NK-92 (cell line): ENCODE data around the gene STK11IP.

Experiments used
- DNase-seq: peaks from one replicate; lab custom pipeline; 2025; ENCODE audit not compliant: unreplicated experiment; lab: John Stamatoyannopoulos, UW

The STK11IP gene

GRCh38 chr2:219576505-219577388 lies 20.9 kb upstream of the STK11IP start:
- DNase-seq, result no peak

GRCh38 chr2:219578811-219579613 lies 18.6 kb upstream of the STK11IP start:
- DNase-seq, result no peak

GRCh38 chr2:219581346-219581745 lies 16.3 kb upstream of the STK11IP start:
- no peak for DNase-seq

GRCh38 chr2:219591091-219591490 lies 6.6 kb upstream of the STK11IP start:
- no peak for DNase-seq

GRCh38 chr2:219592736-219593135 lies 4.9 kb upstream of the STK11IP start:
- no peak for DNase-seq

GRCh38 chr2:219593154-219593553 lies 4.5 kb upstream of the STK11IP start:
- DNase-seq, result no peak

- DNase-seq, result no peak
Observed at GRCh38 chr2:219595256-219595655, 2.4 kb upstream of the STK11IP start.

GRCh38 chr2:219596954-219597551 lies 604 bp upstream of the STK11IP start:
- no peak for DNase-seq

GRCh38 chr2:219598308-219599078 lies 836 bp downstream of the STK11IP start:
- DNase-seq, result no peak

- no peak for DNase-seq
Observed at GRCh38 chr2:219603771-219604170, 6.1 kb downstream of the STK11IP start.

GRCh38 chr2:219605607-219605954 lies 7.9 kb downstream of the STK11IP start:
- DNase-seq, result no peak

- no peak for DNase-seq
Observed at GRCh38 chr2:219607931-219608330, 10.3 kb downstream of the STK11IP start.

- DNase-seq, result no peak
Observed at GRCh38 chr2:219608399-219608964, 10.8 kb downstream of the STK11IP start.

GRCh38 chr2:219609149-219609750 lies 11.6 kb downstream of the STK11IP start:
- no peak for DNase-seq

- DNase-seq, result no peak
Observed at GRCh38 chr2:219611306-219611705, 13.6 kb downstream of the STK11IP start.

- no peak for DNase-seq
Observed at GRCh38 chr2:219611866-219612576, 14.4 kb downstream of the STK11IP start.

GRCh38 chr2:219612577-219613286 lies 15.1 kb downstream of the STK11IP start:
- DNase-seq, result no peak

- no peak for DNase-seq
Observed at GRCh38 chr2:219613461-219614070, 15.9 kb downstream of the STK11IP start.
